Erythroblast (primary cell): ENCODE results near the gene FRRS1L.

Experiments used
- DNase-seq, 2 experiments: peaks; one replicate each; lab custom pipeline; 2025; lab: John Stamatoyannopoulos, UW
- GATA1 ChIP-seq: IDR thresholded peaks from 2 replicates; pipeline ENCODE4 v1.6.1; 2011; ENCODE audit warnings: low read depth, mild to moderate bottlenecking, control low read depth, low read length, moderate library complexity
- POLR2A ChIP-seq: IDR thresholded peaks from 2 replicates; pipeline ENCODE4 v1.6.1; 2011; ENCODE audit warnings: mild to moderate bottlenecking, low read length

FRRS1L gene

DNA sequence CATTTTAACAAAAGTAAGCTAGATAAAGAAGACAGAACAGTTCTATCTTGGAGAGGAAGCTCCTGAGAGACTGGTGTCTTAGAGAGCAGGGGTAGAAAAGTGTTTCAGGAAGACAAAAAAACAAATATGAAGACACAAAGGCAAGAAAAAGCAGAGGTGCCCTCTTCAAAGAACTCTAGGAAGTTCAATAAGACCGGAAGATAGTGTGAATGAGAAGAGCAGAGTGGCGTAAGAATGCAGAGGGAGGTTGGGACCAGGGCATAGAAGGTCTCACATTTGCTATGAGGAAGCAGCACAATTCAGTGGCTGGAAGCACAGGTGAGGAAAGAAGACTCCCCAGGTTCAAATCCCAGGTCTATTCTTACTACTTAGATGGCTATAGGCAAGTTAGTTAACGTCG is 69.9 kb downstream of the FRRS1L start:
- no peak for DNase-seq
- TF ChIP-seq GATA1 (no peak), POLR2A (no peak)

DNA sequence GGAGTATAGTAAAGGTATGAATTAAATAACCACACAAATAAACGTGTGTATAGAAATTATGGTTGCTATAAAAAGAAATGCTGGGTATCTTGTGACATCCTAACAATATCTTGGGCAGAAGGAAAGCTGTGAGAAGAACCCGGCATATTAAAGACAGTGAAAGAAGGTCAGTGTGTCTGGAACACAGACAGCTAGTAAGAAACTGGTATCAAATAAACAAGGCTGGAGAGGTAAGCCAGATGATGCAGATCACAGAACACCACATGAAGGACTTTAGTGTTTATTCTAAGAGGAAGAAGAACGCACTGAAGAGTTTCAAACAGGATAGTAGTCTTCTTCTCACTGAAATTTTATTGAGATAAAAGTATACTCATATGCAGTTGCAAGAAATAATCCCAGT is 71.7 kb downstream of the FRRS1L start:
- DNase-seq, result no peak
- TF ChIP-seq POLR2A (no peak), GATA1 (no peak)

DNA sequence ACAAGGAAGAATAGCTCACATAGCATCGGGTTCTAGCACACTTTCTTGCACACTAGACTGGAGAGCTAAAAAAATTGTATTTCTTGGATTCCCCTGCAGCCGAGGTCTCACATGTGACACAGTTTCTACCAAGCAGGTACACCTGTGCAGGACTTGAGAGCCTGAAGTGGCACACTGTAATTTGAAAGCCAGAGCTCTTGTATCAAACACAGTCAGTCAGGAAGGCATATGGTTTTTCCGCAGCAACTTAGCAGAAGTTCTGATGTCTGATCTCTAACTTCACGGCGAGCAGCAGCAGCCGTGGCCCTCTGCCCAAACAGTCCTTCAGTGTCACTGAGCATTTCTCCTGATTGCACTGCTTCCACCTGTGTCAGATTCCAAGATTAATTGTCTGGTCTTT is 72.8 kb downstream of the FRRS1L start:
- TF ChIP-seq POLR2A (no peak), GATA1 (no peak)
- no peak for DNase-seq

DNA sequence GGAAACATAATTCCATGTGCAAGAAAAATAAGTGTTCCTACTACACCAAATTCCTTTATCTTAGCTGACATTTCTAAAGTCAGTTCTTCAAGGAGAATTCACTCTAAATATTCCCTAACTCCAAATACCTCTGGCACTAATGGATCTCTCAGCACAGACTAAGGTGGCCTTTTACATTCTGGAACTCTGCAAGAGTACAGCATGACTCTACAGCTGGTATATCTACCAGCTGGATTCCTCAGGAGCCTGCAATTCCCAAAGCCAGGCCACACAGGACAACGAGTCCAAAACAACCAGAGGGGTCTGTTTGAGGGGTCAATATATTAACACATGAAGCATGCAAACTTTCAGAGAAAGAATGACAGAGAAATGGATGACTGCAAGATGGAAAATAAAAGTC is 74.5 kb downstream of the FRRS1L start:
- no peak for TF ChIP-seq POLR2A
- no peak for TF ChIP-seq GATA1
- no peak for DNase-seq

DNA sequence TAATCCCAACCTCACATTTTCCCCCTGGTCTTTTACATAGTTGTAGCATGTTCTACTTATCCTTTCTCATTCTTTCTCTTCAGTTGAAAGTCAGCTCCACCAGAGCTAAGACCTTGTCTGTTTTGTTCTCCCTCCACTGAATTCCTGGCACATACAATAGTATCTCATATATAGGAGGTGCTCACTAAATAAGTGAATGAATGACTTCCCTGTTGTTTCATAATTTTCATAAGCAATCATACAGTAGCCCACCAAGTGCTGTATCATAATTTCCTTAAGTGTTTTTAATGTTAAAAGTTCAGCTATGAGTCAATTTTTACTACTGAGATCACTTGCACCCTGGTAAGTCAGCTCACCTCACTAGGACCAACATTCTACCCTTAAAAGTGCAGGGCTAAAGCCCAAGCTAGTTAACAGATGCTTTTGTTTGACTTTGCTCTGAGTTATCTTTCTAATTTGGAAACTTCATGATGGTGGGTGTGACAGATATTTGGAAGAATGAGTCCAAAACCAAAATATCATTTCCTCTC is 74.9 kb downstream of the FRRS1L start:
- no peak for TF ChIP-seq GATA1
- no peak for TF ChIP-seq POLR2A
- DNase-seq, result no peak

DNA sequence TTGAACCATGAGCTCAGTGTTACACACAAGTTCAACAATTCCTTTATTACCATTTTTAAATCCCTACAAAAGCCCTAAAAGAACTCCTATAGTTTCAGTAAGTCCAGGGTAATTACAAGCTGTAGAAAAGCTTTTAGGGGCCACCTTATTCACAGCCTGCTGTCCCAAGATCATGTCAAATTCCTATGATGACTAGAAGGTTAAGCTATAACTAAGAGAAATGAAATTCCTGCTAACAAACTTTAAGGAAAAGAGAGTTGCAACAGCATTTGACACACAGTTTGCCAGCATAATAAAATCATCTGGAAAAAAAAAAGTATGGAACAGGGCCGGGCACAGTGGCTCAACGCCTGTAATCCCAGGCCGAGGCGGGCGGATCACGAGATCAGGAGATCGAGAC is 78.8 kb downstream of the FRRS1L start:
- no peak for TF ChIP-seq GATA1
- no peak for TF ChIP-seq POLR2A
- no peak for DNase-seq

DNA sequence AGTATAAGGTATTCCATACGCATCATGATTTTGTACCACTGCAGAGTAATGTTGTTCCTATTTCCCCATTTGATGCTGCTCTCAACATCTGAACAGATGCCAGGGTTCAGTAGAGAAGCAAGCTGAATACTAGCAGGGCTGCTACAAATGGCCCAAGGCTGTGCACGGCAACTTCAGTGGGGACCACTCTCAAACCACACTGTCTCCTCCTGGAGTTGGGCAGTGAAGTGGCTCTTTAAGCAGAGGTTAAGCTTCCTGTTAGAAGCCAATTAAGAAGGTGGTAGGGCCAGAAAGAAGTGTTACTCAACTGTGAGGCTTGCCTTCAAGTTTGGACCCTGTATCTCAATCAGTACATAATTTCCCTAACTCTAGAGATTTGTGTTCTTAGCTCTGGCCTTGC is 79.3 kb downstream of the FRRS1L start:
- TF ChIP-seq POLR2A (no peak), GATA1 (no peak)
- no peak for DNase-seq

DNA sequence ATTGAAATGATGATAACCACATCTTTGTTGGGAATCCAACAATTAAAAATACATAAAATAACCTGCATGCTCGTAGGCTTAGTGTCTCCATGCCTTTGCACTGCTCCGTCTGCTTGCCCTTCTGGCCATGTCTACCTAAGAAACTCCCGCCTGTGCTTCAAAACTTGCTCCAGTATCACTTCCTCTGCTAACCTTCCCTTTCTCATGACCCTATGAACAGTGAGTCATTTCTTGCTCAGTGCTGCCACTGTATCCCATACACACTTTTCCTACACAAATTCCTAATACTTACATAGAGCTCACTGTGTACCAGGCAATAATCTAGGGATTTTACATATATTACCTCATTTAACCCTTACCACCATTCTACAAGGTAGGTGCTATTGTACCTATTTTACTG is 80.8 kb downstream of the FRRS1L start:
- TF ChIP-seq POLR2A, result no peak
- TF ChIP-seq GATA1, result no peak
- DNase-seq, result no peak

DNA sequence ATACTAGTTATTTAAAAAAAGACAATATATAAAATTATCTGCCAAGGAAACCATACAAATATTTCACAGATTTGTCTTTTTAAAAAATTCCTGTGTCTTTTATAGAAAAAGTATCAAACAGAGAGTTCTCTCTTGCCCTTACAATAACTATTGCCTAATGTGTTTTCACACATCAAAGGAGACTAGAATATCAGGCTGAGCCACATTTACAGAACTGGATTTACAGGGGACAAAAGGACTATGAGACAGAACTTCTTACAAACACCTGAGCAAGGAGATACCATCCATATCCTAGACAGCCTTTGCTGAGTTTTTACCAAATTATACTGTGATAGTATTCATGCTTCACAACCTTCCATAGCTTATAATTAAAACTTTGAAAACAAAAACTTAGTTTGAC is 81.5 kb downstream of the FRRS1L start:
- no peak for DNase-seq
- TF ChIP-seq GATA1, result no peak
- TF ChIP-seq POLR2A, result no peak

DNA sequence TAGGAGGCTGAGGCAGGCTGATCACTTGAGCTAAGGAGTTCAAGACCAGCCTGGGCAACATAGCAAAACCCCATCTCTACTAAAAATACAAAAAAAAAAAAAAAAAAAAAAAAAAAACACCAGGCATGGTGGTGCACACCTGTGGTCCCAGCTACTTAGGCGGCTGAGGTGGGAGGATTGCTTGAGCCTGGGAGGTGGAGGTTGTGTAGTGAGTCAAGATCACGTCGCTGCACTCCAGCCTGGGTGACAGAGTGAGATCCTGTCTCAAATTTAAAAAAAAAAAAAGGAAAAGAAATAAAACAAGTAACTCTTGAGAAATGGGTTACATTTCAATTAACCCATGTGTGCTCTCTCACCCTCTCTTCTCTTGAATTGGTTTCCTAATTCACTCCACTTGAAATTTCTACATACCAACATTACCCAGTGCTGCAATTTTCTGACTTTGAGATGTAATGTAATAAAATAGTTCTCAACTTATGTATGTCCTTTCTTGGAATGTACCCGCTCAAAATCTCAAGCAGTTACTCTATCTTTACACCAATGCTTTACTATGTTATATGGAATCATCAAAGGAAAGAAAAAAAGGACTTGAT is 83.1 kb downstream of the FRRS1L start:
- no peak for TF ChIP-seq GATA1
- TF ChIP-seq POLR2A, result no peak
- DNase-seq, result no peak

DNA sequence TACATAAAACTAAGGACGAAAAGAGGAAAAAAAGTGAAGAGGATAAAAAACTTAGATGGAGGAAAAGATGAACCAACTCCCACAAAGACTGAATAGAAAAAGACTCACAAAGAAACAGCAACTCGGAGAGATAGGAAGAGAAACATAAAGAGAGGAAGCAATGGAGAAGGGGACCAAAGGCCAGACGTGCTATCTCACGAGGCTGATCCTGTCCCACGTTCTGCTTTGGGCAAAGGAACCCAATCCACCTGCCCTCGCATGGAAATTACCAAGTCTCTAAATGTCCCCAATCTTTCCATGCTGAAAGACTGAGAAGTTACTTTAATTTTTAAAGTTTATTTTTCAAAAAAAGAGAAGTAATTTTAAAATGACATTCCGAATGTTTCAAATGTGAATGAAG is 83.9 kb downstream of the FRRS1L start:
- TF ChIP-seq POLR2A (no peak), GATA1 (no peak)
- no peak for DNase-seq

DNA sequence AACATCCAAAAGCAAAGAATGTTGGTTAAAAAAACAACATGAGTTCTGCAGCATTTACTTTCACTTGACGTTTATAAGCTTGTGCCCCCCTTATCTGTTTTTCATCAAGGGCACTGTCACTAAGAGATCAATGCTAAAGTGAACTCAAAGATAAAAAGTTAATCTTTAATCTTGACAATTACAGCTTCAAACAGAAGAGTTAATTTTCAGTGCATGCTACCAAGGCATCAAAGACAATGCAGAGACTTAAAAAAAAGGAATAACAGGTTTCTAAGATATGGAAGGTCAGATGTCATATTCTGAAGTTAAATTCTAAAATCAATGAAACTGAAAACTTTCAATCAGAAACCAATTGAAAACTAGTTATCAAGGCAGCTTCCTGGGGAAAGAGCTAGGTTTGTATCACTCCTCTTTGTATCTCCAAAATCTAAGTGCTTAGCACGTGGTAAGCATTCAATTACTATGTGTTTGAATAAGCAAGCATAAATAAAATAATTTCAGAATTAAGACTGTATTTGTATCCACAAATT is 84.9 kb downstream of the FRRS1L start:
- no peak for DNase-seq
- TF ChIP-seq POLR2A (no peak), GATA1 (no peak)
